Measurements from ENCODE around the gene GJA9. TPM values are rescaled to one million over a fixed set of nuclear protein-coding genes. Genes with fewer than 3 reads are reported as not detected.
"Not testable (repeated sequence)": the region's sequence is repeated elsewhere in the genome, so short reads cannot be mapped to it uniquely, and the experiment has no call there.

Gene GJA9
- polyA plus RNA-seq, 3 donors = 0.19 to 0.58 (median 0.47) TPM

GRCh38 chr1:38875811-38876210 is 5.6 kb downstream of the GJA9 start:
- no peak for DNase-seq

GRCh38 chr1:38873027-38873969 is 8.1 kb downstream of the GJA9 start, which contains the start of gene MYCBP:
Gene MYCBP, minus strand, starts transcription at chr1:38873348. Its CDS starts 43 bp downstream, at chr1:38873305.
- peak; percentile 95 for DNase-seq

DNA sequence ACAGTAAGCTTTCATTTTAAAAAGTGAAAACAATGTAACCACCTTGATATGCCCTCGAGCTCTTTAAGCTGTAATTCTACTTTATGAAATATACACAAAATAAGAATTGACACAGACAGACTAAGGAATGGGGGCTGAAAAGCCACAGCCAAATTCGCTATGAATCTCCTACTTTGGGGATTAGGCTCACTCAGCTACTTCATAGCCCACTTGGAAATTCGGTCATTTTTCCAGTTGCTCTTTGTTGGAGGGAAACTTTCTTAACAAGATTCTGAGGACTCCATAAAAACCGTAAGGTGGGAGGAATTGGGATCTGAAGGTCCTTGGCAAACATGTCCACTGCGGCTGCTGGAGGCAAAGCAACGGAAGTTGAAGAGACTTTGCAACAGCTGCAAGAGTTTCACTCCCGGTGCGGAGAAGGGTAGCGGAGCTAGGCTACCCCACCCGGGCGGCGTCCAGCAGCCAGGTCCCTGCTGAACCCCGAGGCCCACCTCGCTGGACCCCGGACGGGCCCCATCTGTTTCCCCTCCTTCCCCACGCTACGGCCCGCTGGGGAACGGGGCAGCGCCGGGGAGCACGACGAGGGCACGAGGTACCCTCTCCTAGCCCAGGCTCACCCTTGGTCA is 8.9 kb downstream of the GJA9 start:
- no peak for DNase-seq

DNA sequence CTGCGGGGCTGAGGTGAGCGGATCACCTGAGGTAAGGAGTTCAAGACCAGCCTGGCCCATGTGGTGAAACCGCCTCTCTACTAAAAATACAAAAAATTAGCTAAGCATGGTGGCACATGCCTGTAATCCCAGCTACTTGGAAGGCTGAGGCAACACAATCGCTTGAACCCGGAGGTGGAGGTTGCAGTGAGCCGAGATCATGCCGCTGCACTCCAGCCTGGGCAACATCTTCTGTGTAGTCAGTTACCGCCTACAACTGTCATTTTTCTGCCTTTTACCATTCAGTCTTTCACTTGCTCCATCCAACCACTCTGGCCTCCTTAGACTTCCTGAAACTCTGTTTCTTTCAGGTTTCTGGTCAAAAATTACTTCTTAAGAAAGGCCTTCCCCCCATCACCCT is 10.4 kb downstream of the GJA9 start:
- no peak for DNase-seq

- DNase-seq = no peak
Measured at GRCh38 chr1:38867208-38867607, 14.2 kb downstream of the GJA9 start.

GRCh38 chr1:38865112-38865715 is 16.2 kb downstream of the GJA9 start:
- no peak for DNase-seq

- no peak for DNase-seq
Measured at GRCh38 chr1:38860454-38860795, 21.0 kb downstream of the GJA9 start.

GRCh38 chr1:38859561-38860453 is 21.6 kb downstream of the GJA9 start, which contains the start of gene RRAGC:
Gene RRAGC, minus strand, starts transcription at chr1:38859772. Its CDS starts 126 bp downstream, at chr1:38859646.
- peak; percentile 98 for DNase-seq

DNA sequence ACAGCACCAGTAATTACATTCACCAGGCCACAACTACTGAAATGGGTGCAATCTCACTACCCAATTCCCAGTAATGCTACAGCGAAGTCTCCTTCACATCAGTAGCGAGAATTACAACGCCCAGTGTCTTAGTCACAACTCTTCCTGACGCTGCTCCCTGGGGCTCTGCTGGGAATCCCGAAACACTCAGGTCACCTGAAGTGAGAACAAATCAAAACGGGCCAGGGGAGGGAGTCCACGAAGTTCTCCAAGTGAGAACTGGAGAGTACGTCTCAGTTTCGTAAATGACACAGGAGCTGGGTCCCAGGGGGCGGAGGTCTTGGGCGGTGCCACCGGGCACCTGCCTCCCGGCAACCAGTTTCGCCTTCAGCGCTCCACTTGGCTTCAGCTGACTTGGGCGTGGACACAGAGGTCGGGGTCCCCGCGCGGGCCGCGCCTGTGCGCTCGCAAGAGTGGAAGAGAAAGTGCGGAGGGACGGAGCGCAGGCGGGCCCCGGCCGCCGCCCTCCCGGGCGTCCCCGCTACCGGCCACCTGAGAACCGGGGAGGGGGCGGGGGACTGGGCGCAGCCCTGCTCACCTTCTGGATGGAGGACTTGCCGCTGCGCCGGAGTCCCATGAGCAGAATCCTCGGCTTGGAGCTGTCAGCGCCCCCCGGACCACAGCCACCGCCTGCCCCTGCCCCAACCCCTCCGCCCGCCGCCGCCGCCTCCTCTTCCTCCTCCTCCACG is 22.4 kb downstream of the GJA9 start:
- DNase-seq = peak; percentile 28

GRCh38 chr1:38852780-38853179 is 28.6 kb downstream of the GJA9 start:
- DNase-seq = no peak

GRCh38 chr1:38848071-38848470 is 33.3 kb downstream of the GJA9 start:
- no peak for DNase-seq

DNA sequence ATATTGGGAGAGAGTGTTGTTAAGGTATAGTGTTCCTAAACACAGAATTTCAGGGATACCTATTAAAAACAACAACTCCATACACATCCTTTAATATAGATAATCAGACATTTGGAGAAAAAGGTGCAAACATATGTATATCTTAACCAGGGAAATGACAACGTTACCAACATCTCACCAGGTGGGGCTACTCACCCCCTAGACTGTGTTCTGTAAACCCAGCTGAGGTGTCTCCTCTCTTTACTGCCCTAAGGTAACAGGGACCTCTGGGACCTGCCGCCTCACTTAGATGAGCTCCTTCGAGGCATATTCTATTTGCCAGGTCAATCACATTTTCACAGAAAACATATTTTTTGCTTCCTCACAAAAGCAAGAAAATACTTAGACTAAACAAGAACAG is 35.2 kb downstream of the GJA9 start:
- no peak for DNase-seq

DNA sequence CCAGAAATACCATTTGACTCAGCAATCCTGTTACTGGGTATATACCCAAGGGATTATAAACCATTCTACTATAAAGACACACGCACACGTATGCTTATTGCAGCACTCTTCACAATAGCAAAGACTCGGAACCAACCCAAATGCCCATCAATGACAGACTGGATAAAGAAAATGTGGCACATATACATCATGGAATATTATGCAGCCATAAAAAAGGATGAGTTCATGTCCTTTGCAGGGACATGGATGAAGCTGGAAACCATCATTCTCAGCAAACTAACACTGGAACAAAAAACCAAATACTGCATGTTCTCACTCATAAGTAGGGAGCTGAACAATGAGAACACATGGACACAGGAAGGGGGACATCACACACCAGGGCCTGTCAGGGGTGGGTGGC is 36.3 kb downstream of the GJA9 start:
- DNase-seq = not testable (repeated sequence)

- no peak for DNase-seq
Measured at GRCh38 chr1:38840281-38840680, 41.1 kb downstream of the GJA9 start.

GRCh38 chr1:38839363-38839762 is 42.0 kb downstream of the GJA9 start:
- no peak for DNase-seq

DNA sequence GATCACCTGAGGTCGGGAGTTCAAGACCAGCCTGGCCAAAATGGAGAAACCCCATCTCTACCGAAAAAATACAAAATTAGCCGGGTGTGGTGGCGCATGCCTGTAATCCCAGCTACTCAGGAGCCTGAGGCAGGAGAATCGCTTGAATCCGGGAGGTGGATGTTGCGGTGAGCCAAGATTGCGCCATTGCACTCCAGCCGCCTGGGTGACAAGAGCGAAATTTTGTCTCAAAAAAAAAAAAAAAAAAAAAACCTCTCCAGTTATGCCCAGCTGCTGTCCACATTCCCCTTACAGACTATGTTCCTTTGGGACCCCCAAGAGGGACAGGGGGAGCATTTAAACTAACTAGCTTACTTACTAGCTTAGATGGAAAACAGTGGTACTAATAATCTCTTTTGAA is 45.1 kb downstream of the GJA9 start:
- DNase-seq = not testable (repeated sequence)

DNA sequence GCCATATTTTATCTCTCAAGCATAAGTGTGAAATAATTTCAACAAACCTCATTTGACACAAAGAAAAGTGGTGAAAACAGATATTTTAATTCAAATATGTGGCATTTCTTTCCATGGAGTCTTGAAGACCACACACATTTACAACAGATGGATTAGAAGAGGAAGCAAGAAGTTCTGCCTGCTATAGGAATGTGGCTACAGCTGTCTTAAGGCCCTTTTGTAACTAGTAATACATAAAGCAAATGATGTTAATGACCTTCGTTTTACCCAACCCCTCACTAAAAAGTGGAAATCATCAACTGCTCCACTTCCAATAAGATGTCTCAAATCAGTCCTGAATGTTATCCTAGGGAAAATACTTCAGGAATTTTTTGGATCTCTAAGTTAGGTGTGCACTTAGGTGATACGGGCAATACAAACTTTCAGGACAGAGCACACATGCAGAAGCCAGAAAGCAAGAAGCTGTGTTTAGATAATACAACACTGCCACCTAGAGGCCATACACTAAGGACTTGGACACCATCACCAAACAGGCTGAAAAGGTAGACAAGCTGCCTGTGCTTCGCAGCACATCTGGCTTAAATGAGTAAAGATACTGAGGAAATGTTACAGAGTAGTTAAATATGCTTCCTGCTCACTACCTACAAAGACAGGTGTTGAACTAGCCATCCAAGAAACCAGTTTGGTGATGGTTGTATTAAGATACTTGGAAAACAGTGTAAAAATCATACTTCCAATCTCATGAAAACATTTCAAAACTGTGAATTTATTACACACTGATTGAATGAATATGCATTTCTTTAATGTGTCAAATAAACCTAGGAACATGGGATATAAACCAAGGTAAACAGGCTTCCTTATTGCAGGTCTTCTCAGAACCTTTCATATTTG is 46.2 kb downstream of the GJA9 start:
- peak; percentile 89 for DNase-seq

DNA sequence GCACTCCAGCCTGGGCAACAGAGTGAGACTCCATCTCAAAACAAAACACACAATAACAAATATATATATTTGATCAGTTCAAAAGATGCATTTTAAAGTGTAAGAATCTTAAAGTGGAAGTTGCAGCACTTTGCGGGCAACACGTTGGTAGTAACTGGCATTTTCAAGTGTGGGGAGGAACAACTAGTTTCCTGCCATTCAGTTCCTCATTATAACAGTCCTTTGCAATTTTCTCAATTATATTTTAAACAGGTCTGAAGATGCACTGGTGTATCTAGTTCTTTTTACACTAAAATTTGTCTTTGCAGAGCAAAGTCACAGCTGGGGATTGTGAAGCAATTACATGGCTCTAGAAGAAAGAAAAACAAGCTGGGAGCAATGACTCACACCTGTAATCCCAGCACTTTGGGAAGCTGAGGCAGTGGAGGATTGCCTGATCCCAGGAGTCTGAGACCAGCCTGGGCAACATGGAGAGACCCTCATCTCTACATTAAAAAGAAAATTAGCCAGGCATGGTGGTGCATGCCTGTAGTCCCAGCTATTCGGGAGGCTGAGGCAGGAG is 47.1 kb downstream of the GJA9 start:
- DNase-seq = no peak

DNA sequence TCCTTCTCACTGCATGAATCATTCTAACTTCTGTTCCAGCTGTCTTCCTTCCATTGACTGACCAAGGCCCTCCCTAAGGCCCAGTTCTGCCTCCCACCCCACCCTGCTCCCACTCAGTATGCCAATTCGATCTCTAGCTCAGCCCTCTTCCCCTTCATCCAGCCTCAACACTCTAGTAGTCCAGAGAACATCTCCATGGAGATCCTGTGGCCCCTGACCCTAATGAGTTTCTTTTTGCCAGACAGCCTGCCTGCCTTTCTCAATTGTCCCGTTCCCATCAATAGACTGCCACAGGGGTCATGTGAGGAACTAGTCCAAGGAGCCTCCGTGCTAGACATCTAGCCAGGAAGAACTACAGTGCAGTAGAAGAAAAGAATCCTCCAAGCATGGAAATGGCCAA is 48.2 kb downstream of the GJA9 start:
- no peak for DNase-seq

- no peak for DNase-seq
Measured at GRCh38 chr1:38832370-38832734, 49.0 kb downstream of the GJA9 start.

All from renal pelvis (tissue), 4 donors.